ENCODE measurements around the gene SLC49A3.

GRCh38 chr4:666436-666810 lies 22.5 kb downstream of the SLC49A3 start:
- TF ChIP-seq CTCF (IDR thresholded peaks at IDR 0.05) = no peak
- TF ChIP-seq EP300 (IDR thresholded peaks at IDR 0.05) = no peak

Measured in tibial nerve (tissue), 4 donors.